Testis (tissue), 2 donors: Measurements from ENCODE around the gene PER2.

ENCODE experiments used
- CTCF ChIP-seq, 3 experiments: fragments of 450-650 bp in 2 of 3; fragments of 200-600 bp in 1 of 3; sonication (generic) in 1 of 3; IDR thresholded peaks; one replicate each; pipeline ENCODE4 v1.5.1; 2016 to 2019; ENCODE audit warnings: antibody characterized with exemption in 3 of 3, mild to moderate bottlenecking in 2 of 3, moderate library complexity in 1 of 3
- POLR2A ChIP-seq: fragments of 450-650 bp; IDR thresholded peaks from one replicate; pipeline ENCODE4 v1.6.1; 2017; ENCODE audit warnings: antibody characterized with exemption, mild to moderate bottlenecking, moderate library complexity

- TF ChIP-seq CTCF (IDR thresholded peaks at IDR 0.05) (no peak), POLR2A (no peak)
These were observed 34.2 kb downstream of the PER2 start for GRCh38 chr2:238254095-238254723.
